ENCODE data around the gene MAPKAP1.

MAPKAP1 gene

DNA sequence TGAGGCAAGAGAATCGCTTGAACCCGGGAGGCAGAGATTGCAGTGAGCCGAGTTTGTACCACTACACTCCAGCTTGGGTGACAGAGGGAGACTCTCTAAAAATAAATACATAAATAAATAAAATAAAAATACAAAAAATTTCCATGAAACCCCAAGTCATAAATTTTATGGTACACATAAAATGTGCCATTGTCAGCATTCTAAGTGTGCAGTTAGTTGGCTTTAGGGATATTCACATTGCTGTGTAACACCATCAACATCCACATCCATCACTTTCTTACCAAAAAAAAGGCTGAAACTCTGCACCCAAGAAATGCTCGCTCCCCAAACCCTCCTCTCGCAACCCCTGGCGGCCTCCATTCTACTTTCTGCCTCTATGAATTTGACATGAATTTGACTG, 310.2 kb downstream of the MAPKAP1 start:
- TF ChIP-seq, protein P1, sequence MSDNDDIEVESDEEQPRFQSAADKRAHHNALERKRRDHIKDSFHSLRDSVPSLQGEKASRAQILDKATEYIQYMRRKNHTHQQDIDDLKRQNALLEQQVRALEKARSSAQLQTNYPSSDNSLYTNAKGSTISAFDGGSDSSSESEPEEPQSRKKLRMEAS (IDR thresholded peaks at IDR 0.05; ENCODE audit: low read depth, low read length) = no peak
- TF ChIP-seq MYC (IDR thresholded peaks at IDR 0.05; ENCODE audit: low read depth, low read length) = no peak
- TF ChIP-seq POLR2A (IDR thresholded peaks at IDR 0.05; ENCODE audit: extremely low read depth, insufficient read length) = no peak
- TF ChIP-seq, protein P2, sequence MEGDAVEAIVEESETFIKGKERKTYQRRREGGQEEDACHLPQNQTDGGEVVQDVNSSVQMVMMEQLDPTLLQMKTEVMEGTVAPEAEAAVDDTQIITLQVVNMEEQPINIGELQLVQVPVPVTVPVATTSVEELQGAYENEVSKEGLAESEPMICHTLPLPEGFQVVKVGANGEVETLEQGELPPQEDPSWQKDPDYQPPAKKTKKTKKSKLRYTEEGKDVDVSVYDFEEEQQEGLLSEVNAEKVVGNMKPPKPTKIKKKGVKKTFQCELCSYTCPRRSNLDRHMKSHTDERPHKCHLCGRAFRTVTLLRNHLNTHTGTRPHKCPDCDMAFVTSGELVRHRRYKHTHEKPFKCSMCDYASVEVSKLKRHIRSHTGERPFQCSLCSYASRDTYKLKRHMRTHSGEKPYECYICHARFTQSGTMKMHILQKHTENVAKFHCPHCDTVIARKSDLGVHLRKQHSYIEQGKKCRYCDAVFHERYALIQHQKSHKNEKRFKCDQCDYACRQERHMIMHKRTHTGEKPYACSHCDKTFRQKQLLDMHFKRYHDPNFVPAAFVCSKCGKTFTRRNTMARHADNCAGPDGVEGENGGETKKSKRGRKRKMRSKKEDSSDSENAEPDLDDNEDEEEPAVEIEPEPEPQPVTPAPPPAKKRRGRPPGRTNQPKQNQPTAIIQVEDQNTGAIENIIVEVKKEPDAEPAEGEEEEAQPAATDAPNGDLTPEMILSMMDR (IDR thresholded peaks at IDR 0.05; ENCODE audit: low read depth, low read length) = no peak
- no peak overlapping the region for H3K4me3 ChIP-seq (ENCODE audit: low read depth, low read length)
- DNase-seq (ENCODE audit: low read depth) = no peak

DNA sequence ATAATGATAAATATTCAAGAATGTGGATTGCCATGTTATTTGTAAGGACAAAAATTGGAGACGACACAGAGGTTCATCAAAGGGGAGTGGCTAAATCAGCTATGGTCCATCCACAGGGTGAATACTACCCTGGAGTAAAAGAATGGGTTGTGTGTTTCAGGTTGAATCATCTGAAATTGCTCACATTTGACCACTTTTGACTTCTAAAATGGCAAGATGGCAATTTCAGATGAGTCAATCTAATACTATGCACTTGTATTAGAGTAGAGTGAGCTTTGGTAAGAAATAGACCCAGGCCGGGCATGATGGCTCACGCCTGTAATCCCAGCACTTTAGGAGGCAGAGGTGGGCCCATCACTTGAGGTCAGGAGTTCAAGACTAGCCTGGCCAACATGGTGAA, 313.6 kb downstream of the MAPKAP1 start:
- DNase-seq (ENCODE audit: low read depth) = no peak
- TF ChIP-seq MYC (IDR thresholded peaks at IDR 0.05; ENCODE audit: low read depth, low read length) (no peak), POLR2A (IDR thresholded peaks at IDR 0.05; ENCODE audit: extremely low read depth, insufficient read length) (no peak)
- TF ChIP-seq, protein P1 (IDR thresholded peaks at IDR 0.05; ENCODE audit: low read depth, low read length) = no peak
- TF ChIP-seq, protein P2 (IDR thresholded peaks at IDR 0.05; ENCODE audit: low read depth, low read length) = no peak

DNA sequence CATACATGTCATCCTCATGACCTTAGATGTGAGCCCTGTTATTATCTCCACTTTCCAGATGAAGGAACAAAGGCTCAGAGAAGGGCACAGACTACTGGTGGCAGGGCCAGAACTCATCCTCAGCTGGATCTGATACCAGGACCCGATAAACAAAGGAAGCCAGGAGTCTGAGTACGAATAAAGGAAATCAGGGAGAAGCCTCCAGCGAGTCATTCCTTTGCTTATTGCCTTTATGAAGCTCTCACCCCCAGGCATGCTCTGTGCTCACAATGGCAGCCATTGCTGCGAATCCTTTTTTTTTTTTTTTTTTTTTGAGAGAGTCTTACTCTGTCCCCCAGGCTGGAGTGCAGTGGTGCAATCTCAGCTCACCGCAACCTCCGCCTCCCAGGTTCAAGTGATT, 315.3 kb downstream of the MAPKAP1 start:
- no peak overlapping the region for H3K4me3 ChIP-seq (ENCODE audit: low read depth, low read length)
- no peak for DNase-seq (ENCODE audit: low read depth)
- TF ChIP-seq MYC (IDR thresholded peaks at IDR 0.05; ENCODE audit: low read depth, low read length) (no peak), POLR2A (IDR thresholded peaks at IDR 0.05; ENCODE audit: extremely low read depth, insufficient read length) (no peak)
- TF ChIP-seq, protein P2 (IDR thresholded peaks at IDR 0.05; ENCODE audit: low read depth, low read length) = no peak
- TF ChIP-seq, protein P1 (IDR thresholded peaks at IDR 0.05; ENCODE audit: low read depth, low read length) = no peak

More for the DNA sequence above, 313.6 kb downstream of the MAPKAP1 start:
- no peak overlapping the region for H3K4me3 ChIP-seq (ENCODE audit: low read depth, low read length)

DNA sequence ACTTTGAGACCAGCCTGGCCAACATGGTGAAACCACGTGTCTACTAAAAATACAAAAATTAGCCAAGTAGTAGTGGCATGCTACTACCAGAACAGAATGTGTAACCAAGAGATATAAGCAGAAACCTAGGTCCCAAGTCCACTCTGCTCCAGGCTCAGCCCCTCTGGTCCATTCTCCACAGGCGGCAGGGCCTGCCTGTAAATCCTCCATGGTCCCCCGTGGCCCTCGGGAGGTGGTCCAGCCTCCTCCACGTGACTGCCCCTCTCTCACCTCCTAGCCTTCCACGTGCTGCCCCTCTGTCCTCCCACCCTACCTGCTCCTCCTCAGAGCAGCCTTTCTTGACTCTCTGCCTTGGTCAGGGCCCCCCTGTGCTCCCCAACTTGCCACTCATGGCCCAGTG, 318.0 kb downstream of the MAPKAP1 start:
- DNase-seq (ENCODE audit: low read depth) = no peak
- TF ChIP-seq MYC (IDR thresholded peaks at IDR 0.05; ENCODE audit: low read depth, low read length) (no peak), POLR2A (IDR thresholded peaks at IDR 0.05; ENCODE audit: extremely low read depth, insufficient read length) (no peak)
- TF ChIP-seq, protein P2 (IDR thresholded peaks at IDR 0.05; ENCODE audit: low read depth, low read length) = no peak
- TF ChIP-seq, protein P1 (IDR thresholded peaks at IDR 0.05; ENCODE audit: low read depth, low read length) = no peak
- no peak overlapping the region for H3K4me3 ChIP-seq (ENCODE audit: low read depth, low read length)

DNA sequence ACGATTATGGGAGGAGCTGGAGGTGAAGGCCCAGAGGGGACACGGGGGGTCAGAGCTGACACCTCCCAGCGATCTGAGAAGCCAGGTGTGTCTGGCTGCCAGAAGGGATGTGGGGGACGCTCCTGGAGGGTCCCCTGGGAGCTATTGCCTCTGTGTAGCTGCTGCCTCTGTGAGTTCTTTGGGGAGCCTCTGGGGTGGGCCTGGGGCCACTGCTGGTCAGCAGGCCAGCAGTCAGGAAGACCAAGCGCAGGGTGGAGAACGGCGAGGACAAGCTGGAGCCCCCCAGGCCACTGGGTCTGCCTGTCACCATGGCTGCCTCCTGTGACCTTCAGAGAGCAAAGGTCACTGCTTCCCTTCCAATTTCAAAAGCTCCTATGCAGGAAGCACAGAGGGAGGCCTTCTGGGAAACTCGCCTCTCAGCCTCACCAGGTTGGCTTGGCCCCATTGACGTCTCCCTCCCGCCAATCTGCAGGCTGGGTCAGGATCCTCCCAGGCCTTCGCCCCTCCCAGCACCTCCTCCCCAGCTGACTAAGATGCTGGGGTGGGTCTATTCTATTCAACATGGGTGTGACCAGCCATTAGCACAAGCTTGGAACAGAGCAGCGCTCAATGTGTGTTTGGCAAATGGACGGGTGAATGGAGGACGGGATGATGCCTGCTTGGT, 319.0 kb downstream of the MAPKAP1 start:
- no peak overlapping the region for H3K4me3 ChIP-seq (ENCODE audit: low read depth, low read length)

More for the DNA sequence above, 319.0 kb downstream of the MAPKAP1 start:
- TF ChIP-seq POLR2A (IDR thresholded peaks at IDR 0.05; ENCODE audit: extremely low read depth, insufficient read length) = no peak
- TF ChIP-seq, protein P1 (IDR thresholded peaks at IDR 0.05; ENCODE audit: low read depth, low read length) = no peak
- no peak for TF ChIP-seq MYC (IDR thresholded peaks at IDR 0.05; ENCODE audit: low read depth, low read length)
- TF ChIP-seq, protein P2 (IDR thresholded peaks at IDR 0.05; ENCODE audit: low read depth, low read length) = no peak
- no peak for DNase-seq (ENCODE audit: low read depth)

Data from NB4 (cell line).